GM12878 (cell line): Measurements from ENCODE around the gene CXCL6. TPM values are rescaled to one million over a fixed set of nuclear protein-coding genes. Genes with fewer than 3 reads are reported as not detected.

Source experiments
- ATAC-seq: fragments of 200-7000 bp; cut with Tn5 transposase; 3 replicates; pipeline ENCODE4 v1.9.1; 2020; ENCODE audit warnings: mild to moderate bottlenecking, moderate library complexity
- BruUV-seq: library from RNA; stranded (reverse); fragments of 400-500 nt; replicated peaks from 2 replicates; lab custom pipeline; 2021; lab: Mats Ljungman, UMichigan
- CTCF ChIA-PET: fragments of 300-600 bp; sonication (Branson Sonifier 250); formaldehyde crosslinking; extraction: SDS; loops from one replicate; lab custom pipeline; 2021; ENCODE audit warnings: inconsistent platforms; lab: Yijun Ruan, JAX
- POLR2A ChIA-PET: fragments of 350-600 bp; formaldehyde crosslinking; extraction: SDS; loops from one replicate; lab custom pipeline; 2021; ENCODE audit warnings: inconsistent platforms; lab: Charles Lee
- RAD21 ChIA-PET: fragments of 300-600 bp; sonication (Branson Sonifier 250); formaldehyde crosslinking; loops from one replicate; lab custom pipeline; 2023; ENCODE audit warnings: antibody characterized with exemption; ENCODE audit not compliant: unreplicated experiment; lab: Charles Lee
- SMC1A ChIA-PET: fragments of 300-600 bp; sonication (Branson Sonifier 250); formaldehyde crosslinking; loops from one replicate; lab custom pipeline; 2023; ENCODE audit not compliant: unreplicated experiment, uncharacterized antibody; lab: Charles Lee
- DNase-seq: peaks from one replicate; pipeline ENCODE4 v3.0.0-alpha.2; 2011; ENCODE audit warnings: low read depth, low spot score
- FAIRE-seq: peaks from 3 replicates; lab custom pipeline; 2011; peaks lifted over from hg19 to GRCh38; lab: Jason Lieb, UNC
- H2AFZ ChIP-seq: 2 replicates; pipeline ENCODE4 v1.6.0; 2011; ENCODE audit warnings: low read depth, low read length, control low read depth; ENCODE audit not compliant: control insufficient read depth
- H3K27ac ChIP-seq: 2 replicates; pipeline ENCODE4 v1.5.1; 2011; ENCODE audit warnings: control low read depth; ENCODE audit not compliant: control insufficient read depth, insufficient read depth
- H3K27me3 ChIP-seq, 2 experiments: replicated peaks in 1 of 2; 2 replicates each; pipeline versions ENCODE4 v1.6.0 to v1.6.1; 2011; ENCODE audit warnings: low read length in 1 of 2; ENCODE audit not compliant: control insufficient read depth in 2 of 2, insufficient read depth in 2 of 2
- H3K36me3 ChIP-seq, 2 experiments: 2 replicates each; pipeline ENCODE4 v1.5.1; 2011; ENCODE audit warnings: low read length in 1 of 2; ENCODE audit not compliant: control insufficient read depth in 2 of 2, insufficient read depth in 2 of 2
- H3K4me1 ChIP-seq: 2 replicates; pipeline ENCODE4 v1.6.1; 2011; ENCODE audit warnings: mild to moderate bottlenecking, low read length, moderate library complexity, mixed read lengths; ENCODE audit not compliant: control insufficient read depth, insufficient read depth
- H3K4me2 ChIP-seq: 2 replicates; pipeline ENCODE4 v1.6.0; 2011; ENCODE audit warnings: control low read depth; ENCODE audit not compliant: control insufficient read depth, insufficient read depth
- H3K4me3 ChIP-seq: fragments of 200-600 bp; sonication (generic); 2 replicates; pipeline ENCODE4 v1.5.1; 2016
- H3K79me2 ChIP-seq: 2 replicates; pipeline ENCODE4 v1.6.0; 2011; ENCODE audit warnings: low read length; ENCODE audit not compliant: control insufficient read depth, insufficient read depth
- H3K9ac ChIP-seq: 2 replicates; pipeline ENCODE4 v1.8.0; 2011; ENCODE audit warnings: low read length, control low read depth, mixed read lengths; ENCODE audit not compliant: control insufficient read depth, insufficient read depth
- H3K9me3 ChIP-seq: replicated peaks from 3 replicates; pipeline ENCODE4 v1.5.1; 2011; ENCODE audit warnings: mild to moderate bottlenecking, low read length; ENCODE audit not compliant: control insufficient read depth, insufficient read depth
- H4K20me1 ChIP-seq: 2 replicates; pipeline ENCODE4 v1.6.0; 2011; ENCODE audit not compliant: control insufficient read depth, insufficient read depth
- CBFB ChIP-seq: IDR thresholded peaks from 2 replicates; pipeline ENCODE4 v1.6.1; 2016; ENCODE audit warnings: antibody characterized with exemption, low read depth
- FOXK2 ChIP-seq: fragments of 450-650 bp; IDR thresholded peaks from 2 replicates; pipeline ENCODE4 v1.6.1; 2017; ENCODE audit warnings: mild to moderate bottlenecking, moderate library complexity
- GABPA ChIP-seq: IDR thresholded peaks from 2 replicates; pipeline ENCODE4 v1.6.1; 2014; ENCODE audit warnings: antibody characterized with exemption, low read depth, mild to moderate bottlenecking, inconsistent platforms
- POLR2A ChIP-seq: IDR thresholded peaks from 2 replicates; pipeline ENCODE4 v1.6.1; 2011; ENCODE audit warnings: low read depth, mild to moderate bottlenecking, low read length
- POLR2AphosphoS5 ChIP-seq: IDR thresholded peaks from 2 replicates; pipeline ENCODE4 v1.6.1; 2011; ENCODE audit warnings: mild to moderate bottlenecking, low read length, inconsistent platforms
- RCOR1 ChIP-seq: conservative IDR thresholded peaks from 2 replicates; pipeline ENCODE4 v1.6.1; 2012; ENCODE audit warnings: low read depth, low read length, improper control_type of control experiment
- STAT1 ChIP-seq: fragments of 450-650 bp; conservative IDR thresholded peaks from 2 replicates; pipeline ENCODE4 v1.6.1; 2014; ENCODE audit warnings: antibody characterized with exemption, mild to moderate bottlenecking
- ZNF274 ChIP-seq: IDR thresholded peaks from one replicate; pipeline ENCODE4 v1.8.0; 2011; ENCODE audit not compliant: insufficient read length, insufficient read depth
- ZNF687 ChIP-seq: fragments of 450-650 bp; IDR thresholded peaks from 2 replicates; pipeline ENCODE4 v1.6.1; 2017; ENCODE audit warnings: mild to moderate bottlenecking, moderate library complexity
- WGBS: methylation state at CpG from one replicate; pipeline ENCODE4 v1.1.6; 2016; ENCODE audit warnings: low lambda C conversion rate; ENCODE audit not compliant: insufficient replicate concordance, insufficient coverage; ENCODE audit errors: missing lambda C conversion rate; 5-methylcytosine and 5-hydroxymethylcytosine counted together
- in situ Hi-C: fragments of 300-500 bp; cut with MboI; formaldehyde crosslinking; loops from 9 replicates; pipeline ENCODE4 v1.14.3; 2018; ENCODE audit warnings: mixed read lengths
- intact Hi-C: fragments of 100-400 bp; cut with micrococcal nuclease; formaldehyde crosslinking; loops from one replicate; pipeline ENCODE4 v1.14.2; 2022; ENCODE audit not compliant: unreplicated experiment
- polyA plus RNA-seq, 11 experiments: library from polyadenylated mRNA; depleted of rRNA in 4 of 11; unstranded in 6 of 11; stranded (reverse) in 5 of 11; fragments of >200 nt; fragmentation: Nextera tagmentation in 4 of 11; fragmentation: Illumina TruSeq in 1 of 11; extraction: Ambion mirVana in 4 of 11; extraction: Trizol in 1 of 11; gene quantifications; 1 replicate in 1 of 11; 2 replicates in 10 of 11; pipeline versions ENCODE4 v1.2.1 to v1.2.3, GENCODE V29; 2011 to 2016; ENCODE audit warnings: inconsistent platforms in 2 of 11, missing spikeins in 2 of 11, low read depth in 1 of 11
- total RNA-seq, 4 experiments: library from RNA; depleted of rRNA in 3 of 4; stranded (reverse); fragments of >200 nt in 3 of 4; fragmentation: Illumina TruSeq in 1 of 4; extraction: Trizol in 1 of 4; gene quantifications; 2 replicates each; pipeline versions ENCODE4 v1.2.1 to v1.2.3, GENCODE V29; 2013 to 2021
- TF ChIP-seq, protein P1 (sequence below): IDR thresholded peaks from 2 replicates; pipeline ENCODE4 v1.6.1; 2012; ENCODE audit warnings: low read depth, low read length, improper control_type of control experiment
- TF ChIP-seq, protein P2 (sequence below): IDR thresholded peaks from 2 replicates; pipeline ENCODE4 v1.6.1; 2011; ENCODE audit warnings: low read depth, mild to moderate bottlenecking, low read length, moderate library complexity, borderline replicate concordance; ENCODE audit errors: extremely low read depth
- TF ChIP-seq, protein P3 (sequence below): fragments of 450-650 bp; IDR thresholded peaks from 2 replicates; pipeline ENCODE4 v1.6.1; 2016; ENCODE audit warnings: mild to moderate bottlenecking
- TF ChIP-seq, protein P4 (sequence below): fragments of 450-650 bp; formaldehyde crosslinking; IDR thresholded peaks from 2 replicates; pipeline ENCODE4 v1.4.0; 2020; ENCODE audit warnings: mild to moderate bottlenecking, moderate library complexity

Gene CXCL6
- total and polyA plus RNA-seq, 10 of the 15 experiments (the other 5 are each of a cell fraction or from before 2014, with no cell fraction given), result not detected

DNA sequence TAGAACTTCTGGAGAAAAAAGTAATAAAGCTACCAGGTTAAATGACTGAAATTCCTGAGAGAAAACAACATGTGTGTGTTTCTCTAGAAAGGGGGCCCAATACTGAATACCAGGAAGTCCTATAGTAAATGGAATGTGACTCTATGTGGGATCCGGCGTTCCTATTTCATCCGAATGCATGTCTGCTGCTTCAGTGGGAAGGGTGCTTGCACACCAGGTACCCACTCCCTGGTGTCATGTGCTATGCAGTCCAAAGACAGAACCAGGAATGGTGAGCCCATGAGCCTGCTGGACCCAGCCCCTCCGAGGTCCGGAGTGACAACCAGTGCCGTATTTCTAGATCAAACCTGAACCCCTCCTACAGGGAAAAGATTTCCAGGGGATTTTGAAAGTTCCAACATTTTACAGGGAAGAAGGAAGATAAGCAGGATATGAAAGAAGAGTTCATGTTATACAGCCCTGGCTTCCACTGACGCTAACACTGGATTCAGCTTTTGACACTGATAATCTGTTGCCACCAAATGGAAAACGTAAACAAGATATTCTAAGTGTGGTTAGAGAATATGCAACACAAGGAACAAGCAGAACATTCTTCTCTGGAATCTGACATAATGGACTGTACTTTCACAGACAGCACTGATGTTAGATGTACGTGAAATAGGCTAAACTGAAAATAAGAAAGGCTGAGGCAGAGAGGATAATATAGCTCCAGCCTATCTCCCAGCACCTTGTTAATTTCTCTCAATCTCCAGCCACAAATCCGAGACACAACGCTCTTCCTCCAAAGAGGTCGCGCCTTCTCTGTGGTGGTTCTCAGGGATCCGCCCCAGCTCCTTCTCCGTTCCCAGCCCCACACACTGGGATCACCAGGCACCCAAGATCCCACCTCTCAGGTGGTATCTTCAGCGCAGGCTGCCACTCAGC lies 32.0 kb downstream of the CXCL6 start:
- WGBS, result 34% methylated on average over 16 of the region's 16 CpGs
- Histone ChIP-seq H3K9me3 (no peaks in the 10 kb centered on the region), H3K4me1 (no peaks in the 10 kb centered on the region), H3K36me3 (no peaks in the 10 kb centered on the region), H3K9ac (no peak overlapping the region), H3K27me3 (peaks cover 2 to 8% of the 10 kb centered on the region in 2 experiments; a peak in 2 of 4 replicates), H3K27ac (no peak overlapping the region), H2AFZ (no peak overlapping the region), H3K4me3 (no peak overlapping the region), H3K79me2 (no peaks in the 10 kb centered on the region), H4K20me1 (no peaks in the 10 kb centered on the region), H3K4me2 (no peak overlapping the region)
- ChIA-PET SMC1A (no interaction called here), POLR2A (no interaction called here), CTCF (interaction anchor here (0.9 kb wide), 1 partner anchor 266 kb away, joined by 4 read pairs; no protein-coding TSS in a partner anchor), RAD21 (no interaction called here)
- no peak for ATAC-seq
- no peak for FAIRE-seq
- intact Hi-C loops, result loop anchor here (5.0 to 10.0 kb wide), 2 partner anchors 259 to 294 kb away; no protein-coding TSS in a partner anchor
- in situ Hi-C loops, result no loop called here
- no TSS peak for BruUV-seq
- DNase-seq, result no peak
- TF ChIP-seq FOXK2, result no peak
- TF ChIP-seq POLR2A, result no peak
- no peak for TF ChIP-seq STAT1
- TF ChIP-seq, protein P1, sequence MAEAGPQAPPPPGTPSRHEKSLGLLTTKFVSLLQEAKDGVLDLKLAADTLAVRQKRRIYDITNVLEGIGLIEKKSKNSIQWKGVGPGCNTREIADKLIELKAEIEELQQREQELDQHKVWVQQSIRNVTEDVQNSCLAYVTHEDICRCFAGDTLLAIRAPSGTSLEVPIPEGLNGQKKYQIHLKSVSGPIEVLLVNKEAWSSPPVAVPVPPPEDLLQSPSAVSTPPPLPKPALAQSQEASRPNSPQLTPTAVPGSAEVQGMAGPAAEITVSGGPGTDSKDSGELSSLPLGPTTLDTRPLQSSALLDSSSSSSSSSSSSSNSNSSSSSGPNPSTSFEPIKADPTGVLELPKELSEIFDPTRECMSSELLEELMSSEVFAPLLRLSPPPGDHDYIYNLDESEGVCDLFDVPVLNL, result no peak
- TF ChIP-seq CBFB, result no peak
- TF ChIP-seq, protein P2, sequence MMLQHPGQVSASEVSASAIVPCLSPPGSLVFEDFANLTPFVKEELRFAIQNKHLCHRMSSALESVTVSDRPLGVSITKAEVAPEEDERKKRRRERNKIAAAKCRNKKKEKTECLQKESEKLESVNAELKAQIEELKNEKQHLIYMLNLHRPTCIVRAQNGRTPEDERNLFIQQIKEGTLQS, result no peak
- no peak for TF ChIP-seq ZNF687
- no peak for TF ChIP-seq GABPA
- no peak for TF ChIP-seq POLR2AphosphoS5
- TF ChIP-seq ZNF274, result no peak
- no peak for TF ChIP-seq RCOR1
- TF ChIP-seq, protein P3, sequence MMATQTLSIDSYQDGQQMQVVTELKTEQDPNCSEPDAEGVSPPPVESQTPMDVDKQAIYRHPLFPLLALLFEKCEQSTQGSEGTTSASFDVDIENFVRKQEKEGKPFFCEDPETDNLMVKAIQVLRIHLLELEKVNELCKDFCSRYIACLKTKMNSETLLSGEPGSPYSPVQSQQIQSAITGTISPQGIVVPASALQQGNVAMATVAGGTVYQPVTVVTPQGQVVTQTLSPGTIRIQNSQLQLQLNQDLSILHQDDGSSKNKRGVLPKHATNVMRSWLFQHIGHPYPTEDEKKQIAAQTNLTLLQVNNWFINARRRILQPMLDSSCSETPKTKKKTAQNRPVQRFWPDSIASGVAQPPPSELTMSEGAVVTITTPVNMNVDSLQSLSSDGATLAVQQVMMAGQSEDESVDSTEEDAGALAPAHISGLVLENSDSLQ, result no peak
- TF ChIP-seq, protein P4, sequence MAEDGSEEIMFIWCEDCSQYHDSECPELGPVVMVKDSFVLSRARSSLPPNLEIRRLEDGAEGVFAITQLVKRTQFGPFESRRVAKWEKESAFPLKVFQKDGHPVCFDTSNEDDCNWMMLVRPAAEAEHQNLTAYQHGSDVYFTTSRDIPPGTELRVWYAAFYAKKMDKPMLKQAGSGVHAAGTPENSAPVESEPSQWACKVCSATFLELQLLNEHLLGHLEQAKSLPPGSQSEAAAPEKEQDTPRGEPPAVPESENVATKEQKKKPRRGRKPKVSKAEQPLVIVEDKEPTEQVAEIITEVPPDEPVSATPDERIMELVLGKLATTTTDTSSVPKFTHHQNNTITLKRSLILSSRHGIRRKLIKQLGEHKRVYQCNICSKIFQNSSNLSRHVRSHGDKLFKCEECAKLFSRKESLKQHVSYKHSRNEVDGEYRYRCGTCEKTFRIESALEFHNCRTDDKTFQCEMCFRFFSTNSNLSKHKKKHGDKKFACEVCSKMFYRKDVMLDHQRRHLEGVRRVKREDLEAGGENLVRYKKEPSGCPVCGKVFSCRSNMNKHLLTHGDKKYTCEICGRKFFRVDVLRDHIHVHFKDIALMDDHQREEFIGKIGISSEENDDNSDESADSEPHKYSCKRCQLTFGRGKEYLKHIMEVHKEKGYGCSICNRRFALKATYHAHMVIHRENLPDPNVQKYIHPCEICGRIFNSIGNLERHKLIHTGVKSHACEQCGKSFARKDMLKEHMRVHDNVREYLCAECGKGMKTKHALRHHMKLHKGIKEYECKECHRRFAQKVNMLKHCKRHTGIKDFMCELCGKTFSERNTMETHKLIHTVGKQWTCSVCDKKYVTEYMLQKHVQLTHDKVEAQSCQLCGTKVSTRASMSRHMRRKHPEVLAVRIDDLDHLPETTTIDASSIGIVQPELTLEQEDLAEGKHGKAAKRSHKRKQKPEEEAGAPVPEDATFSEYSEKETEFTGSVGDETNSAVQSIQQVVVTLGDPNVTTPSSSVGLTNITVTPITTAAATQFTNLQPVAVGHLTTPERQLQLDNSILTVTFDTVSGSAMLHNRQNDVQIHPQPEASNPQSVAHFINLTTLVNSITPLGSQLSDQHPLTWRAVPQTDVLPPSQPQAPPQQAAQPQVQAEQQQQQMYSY (CRISPR knock-in tag), result no peak
